ENCODE results near the gene TMEM231.

Gene TMEM231

DNA sequence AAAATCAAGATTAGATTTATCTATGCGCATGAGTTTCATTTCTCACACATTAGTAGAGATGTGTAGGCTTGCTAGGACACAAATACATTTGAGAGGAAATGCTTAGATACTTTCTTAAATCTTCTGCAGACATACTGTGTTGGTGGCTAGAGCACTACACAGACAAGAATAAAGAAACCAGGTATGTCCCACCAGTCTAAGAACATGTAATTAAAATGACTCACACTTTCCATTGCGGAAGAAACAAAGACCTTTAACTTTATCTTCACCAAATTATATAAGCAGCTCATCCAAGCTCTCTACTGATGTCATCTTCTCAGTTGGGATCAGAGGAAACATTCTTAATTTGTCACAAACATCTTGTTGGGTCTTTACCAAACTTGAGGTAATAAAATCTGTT lies 22.7 kb upstream of the TMEM231 start:
- no peak for DNase-seq
- H3K27me3 ChIP-seq (ENCODE audit: insufficient read depth, low read depth, severe bottlenecking): no peaks in the 10 kb centered on the region
- H3K27ac ChIP-seq: no peak overlapping the region
- TF ChIP-seq, protein P1, sequence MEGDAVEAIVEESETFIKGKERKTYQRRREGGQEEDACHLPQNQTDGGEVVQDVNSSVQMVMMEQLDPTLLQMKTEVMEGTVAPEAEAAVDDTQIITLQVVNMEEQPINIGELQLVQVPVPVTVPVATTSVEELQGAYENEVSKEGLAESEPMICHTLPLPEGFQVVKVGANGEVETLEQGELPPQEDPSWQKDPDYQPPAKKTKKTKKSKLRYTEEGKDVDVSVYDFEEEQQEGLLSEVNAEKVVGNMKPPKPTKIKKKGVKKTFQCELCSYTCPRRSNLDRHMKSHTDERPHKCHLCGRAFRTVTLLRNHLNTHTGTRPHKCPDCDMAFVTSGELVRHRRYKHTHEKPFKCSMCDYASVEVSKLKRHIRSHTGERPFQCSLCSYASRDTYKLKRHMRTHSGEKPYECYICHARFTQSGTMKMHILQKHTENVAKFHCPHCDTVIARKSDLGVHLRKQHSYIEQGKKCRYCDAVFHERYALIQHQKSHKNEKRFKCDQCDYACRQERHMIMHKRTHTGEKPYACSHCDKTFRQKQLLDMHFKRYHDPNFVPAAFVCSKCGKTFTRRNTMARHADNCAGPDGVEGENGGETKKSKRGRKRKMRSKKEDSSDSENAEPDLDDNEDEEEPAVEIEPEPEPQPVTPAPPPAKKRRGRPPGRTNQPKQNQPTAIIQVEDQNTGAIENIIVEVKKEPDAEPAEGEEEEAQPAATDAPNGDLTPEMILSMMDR (IDR thresholded peaks at IDR 0.05; ENCODE audit: low read depth, low read length): no peak
- H3K9me3 ChIP-seq (ENCODE audit: severe bottlenecking): no peaks in the 10 kb centered on the region
- no peak overlapping the region for H3K4me3 ChIP-seq (ENCODE audit: low read depth, low read length)
- H3K36me3 ChIP-seq: peaks cover 67% of the 10 kb centered on the region

DNA sequence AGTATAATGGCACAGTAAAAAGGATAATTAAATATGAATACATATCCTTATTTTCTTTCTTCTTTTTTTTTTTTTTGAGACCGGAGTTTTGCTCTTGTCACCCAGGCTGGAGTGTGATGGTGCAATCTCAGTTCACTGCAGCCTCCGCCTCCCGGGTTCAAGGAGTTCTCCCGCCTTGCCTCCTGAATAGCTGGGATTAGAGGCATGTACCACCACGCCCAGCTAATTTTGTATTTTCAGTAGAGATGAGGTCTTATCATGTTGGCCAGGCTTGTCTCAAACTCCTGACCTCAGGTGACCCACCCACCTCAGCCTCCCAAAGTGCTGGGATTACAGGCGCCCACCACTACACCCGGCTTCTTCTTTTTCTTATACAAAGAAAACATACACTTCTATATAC lies 22.2 kb upstream of the TMEM231 start:
- TF ChIP-seq, protein P1 (IDR thresholded peaks at IDR 0.05; ENCODE audit: low read depth, low read length): no peak
- no peak overlapping the region for H3K4me3 ChIP-seq (ENCODE audit: low read depth, low read length)
- H3K27me3 ChIP-seq (ENCODE audit: insufficient read depth, low read depth, severe bottlenecking): no peaks in the 10 kb centered on the region
- H3K27ac ChIP-seq: no peak overlapping the region
- no peaks in the 10 kb centered on the region for H3K9me3 ChIP-seq (ENCODE audit: severe bottlenecking)
- DNase-seq: no peak
- H3K36me3 ChIP-seq: peaks cover 72% of the 10 kb centered on the region

- Histone ChIP-seq H3K27me3 (ENCODE audit: insufficient read depth, low read depth, severe bottlenecking) (no peaks in the 10 kb centered on the region), H3K4me3 (ENCODE audit: low read depth, low read length) (no peak overlapping the region)
- DNase-seq: no peak
These were observed 20.3 kb upstream of the TMEM231 start for GRCh38 chr16:75576384-75576811.

DNA sequence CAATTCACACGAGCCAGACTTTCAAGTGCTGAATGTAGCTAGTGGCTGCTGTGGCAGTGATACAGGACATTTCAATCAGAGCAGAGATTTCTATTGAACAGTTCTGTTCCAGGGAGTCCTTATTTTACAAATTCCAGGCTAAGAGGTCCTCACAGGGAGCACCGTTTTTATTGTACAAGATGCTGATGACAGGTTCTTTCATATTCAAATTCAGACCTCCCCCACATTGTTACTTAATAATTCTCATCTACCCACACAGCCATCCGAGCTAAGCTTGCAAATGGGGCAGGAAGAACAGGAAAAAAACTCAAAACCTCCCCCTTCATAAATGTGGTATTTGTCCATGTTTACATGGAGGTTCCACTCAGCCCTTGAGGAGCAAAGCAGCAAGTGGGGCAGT lies 19.9 kb upstream of the TMEM231 start:
- Histone ChIP-seq H3K27ac (no peak overlapping the region; the same call in 1 of the 2 replicates), H3K9me3 (ENCODE audit: severe bottlenecking) (no peaks in the 10 kb centered on the region), H3K4me3 (ENCODE audit: low read depth, low read length) (no peak overlapping the region), H3K36me3 (peaks cover 90% of the 10 kb centered on the region), H3K27me3 (ENCODE audit: insufficient read depth, low read depth, severe bottlenecking) (no peaks in the 10 kb centered on the region)
- no peak for DNase-seq
- TF ChIP-seq, protein P1 (IDR thresholded peaks at IDR 0.05; ENCODE audit: low read depth, low read length): no peak

More at GRCh38 chr16:75576384-75576811, 20.3 kb upstream of the TMEM231 start:
- Histone ChIP-seq H3K9me3 (ENCODE audit: severe bottlenecking) (no peaks in the 10 kb centered on the region), H3K36me3 (peaks cover 88% of the 10 kb centered on the region), H3K27ac (no peak overlapping the region; the same call in 1 of the 2 replicates)
- TF ChIP-seq, protein P1 (IDR thresholded peaks at IDR 0.05; ENCODE audit: low read depth, low read length): no peak

DNA sequence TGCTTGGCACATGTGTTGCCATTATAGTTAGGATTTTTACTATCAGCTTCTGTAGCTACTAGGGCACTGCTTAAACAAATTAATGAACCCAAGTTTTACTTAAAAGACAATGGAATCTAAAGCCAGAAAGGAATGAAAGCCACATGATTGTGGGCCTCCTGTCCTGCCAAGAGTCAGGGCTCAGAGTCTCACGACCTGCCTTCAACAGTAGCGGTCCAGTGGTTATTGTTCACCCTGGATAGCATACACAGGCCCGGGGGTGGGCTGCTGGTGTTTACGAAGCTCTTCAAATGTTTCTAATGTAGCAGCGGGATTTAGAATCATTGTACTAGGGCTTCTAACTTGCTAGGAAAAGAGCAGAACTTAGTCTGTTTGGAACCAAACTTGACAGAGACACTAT lies 17.9 kb upstream of the TMEM231 start:
- no peak for DNase-seq
- Histone ChIP-seq H3K4me3 (ENCODE audit: low read depth, low read length) (no peak overlapping the region), H3K27ac (no peak overlapping the region), H3K36me3 (peaks cover 95% of the 10 kb centered on the region), H3K27me3 (ENCODE audit: insufficient read depth, low read depth, severe bottlenecking) (no peaks in the 10 kb centered on the region), H3K9me3 (ENCODE audit: severe bottlenecking) (no peaks in the 10 kb centered on the region)
- TF ChIP-seq, protein P1 (IDR thresholded peaks at IDR 0.05; ENCODE audit: low read depth, low read length): no peak

DNA sequence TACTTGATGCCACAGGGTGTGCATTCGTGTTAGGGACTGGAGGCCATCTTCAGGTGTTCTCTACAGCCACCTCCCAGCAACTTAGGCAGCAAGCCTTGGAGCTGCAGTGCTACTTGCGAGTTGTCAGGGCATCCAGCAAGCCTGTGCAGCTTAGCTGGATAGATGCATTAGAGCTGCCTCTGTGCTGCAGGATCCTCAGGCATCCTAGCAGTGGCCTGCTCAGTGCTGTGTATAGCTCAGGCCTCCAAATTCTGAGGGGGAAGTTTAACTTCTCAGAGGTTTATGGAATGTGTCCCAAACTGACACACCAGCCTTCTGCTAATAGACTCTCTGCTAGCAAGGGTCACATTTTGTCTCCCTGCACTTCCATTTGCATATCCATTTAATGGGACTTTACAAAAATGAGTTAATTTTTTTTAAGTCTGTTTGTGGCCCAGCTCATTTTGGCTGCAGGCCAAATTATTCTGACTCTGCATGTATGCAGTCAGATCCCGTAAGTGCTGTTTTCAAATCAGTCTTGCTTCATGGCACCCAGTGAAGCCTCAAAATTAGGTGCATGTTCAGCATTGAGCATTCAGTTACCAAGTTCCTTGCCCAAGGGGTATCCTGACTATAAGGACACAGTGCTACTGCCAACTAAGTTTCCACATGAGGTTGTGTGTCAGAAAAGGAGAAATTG lies 17.0 kb upstream of the TMEM231 start:
- no peak overlapping the region for H3K27ac ChIP-seq
- no peak for DNase-seq
- H3K36me3 ChIP-seq: peaks cover 97% of the 10 kb centered on the region
- no peak overlapping the region for H3K4me3 ChIP-seq (ENCODE audit: low read depth, low read length)
- no peaks in the 10 kb centered on the region for H3K27me3 ChIP-seq (ENCODE audit: insufficient read depth, low read depth, severe bottlenecking)
- TF ChIP-seq, protein P1 (IDR thresholded peaks at IDR 0.05; ENCODE audit: low read depth, low read length): no peak
- H3K9me3 ChIP-seq (ENCODE audit: severe bottlenecking): no peaks in the 10 kb centered on the region
